ENCODE measurements around the gene DIP2C.

DNA sequence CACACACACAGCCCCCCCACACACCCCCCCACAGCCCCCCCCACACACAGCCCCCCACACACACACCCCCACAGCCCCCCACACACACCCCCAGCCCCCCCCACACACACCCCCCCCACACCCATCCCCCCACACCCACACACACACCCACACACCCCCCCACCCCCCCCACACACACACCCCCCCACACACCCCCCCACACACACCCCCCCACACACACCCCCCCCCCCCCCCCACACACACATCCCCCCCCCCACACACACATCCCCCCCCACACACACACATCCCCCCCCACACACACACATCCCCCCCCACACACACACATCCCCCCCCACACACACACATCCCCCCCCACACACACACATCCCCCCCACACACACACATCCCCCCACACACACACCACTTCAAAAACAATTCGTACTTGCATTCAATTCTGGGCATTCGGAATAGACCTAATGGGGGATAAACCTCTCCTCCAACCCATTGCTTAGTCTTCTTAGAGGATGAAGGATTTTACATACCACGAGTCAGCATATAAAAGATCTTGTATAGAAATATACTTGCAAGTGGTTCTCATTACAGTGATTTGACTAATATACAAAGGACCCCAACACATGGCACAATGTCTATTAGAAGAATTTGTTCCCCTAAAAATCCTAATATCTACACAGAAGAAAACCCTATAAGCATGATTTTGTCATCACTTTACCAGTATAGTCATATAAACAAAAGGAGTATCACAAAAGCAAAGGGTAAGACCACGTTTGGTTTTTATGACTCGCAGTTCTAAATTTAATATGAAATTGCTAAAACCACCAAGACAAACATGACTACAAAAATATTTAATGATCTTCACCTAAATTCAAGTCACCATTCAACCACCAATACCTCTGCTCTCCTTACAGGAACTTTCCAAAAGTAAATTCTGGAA lies 80.9 kb downstream of the DIP2C start:
- TF ChIP-seq, protein P1, sequence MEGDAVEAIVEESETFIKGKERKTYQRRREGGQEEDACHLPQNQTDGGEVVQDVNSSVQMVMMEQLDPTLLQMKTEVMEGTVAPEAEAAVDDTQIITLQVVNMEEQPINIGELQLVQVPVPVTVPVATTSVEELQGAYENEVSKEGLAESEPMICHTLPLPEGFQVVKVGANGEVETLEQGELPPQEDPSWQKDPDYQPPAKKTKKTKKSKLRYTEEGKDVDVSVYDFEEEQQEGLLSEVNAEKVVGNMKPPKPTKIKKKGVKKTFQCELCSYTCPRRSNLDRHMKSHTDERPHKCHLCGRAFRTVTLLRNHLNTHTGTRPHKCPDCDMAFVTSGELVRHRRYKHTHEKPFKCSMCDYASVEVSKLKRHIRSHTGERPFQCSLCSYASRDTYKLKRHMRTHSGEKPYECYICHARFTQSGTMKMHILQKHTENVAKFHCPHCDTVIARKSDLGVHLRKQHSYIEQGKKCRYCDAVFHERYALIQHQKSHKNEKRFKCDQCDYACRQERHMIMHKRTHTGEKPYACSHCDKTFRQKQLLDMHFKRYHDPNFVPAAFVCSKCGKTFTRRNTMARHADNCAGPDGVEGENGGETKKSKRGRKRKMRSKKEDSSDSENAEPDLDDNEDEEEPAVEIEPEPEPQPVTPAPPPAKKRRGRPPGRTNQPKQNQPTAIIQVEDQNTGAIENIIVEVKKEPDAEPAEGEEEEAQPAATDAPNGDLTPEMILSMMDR (IDR thresholded peaks at IDR 0.05): no peak
- no peak for TF ChIP-seq EZH2 (IDR thresholded peaks at IDR 0.05)

Measured in neural progenitor cell (in vitro differentiated cells).